Inferior parietal cortex (tissue), 1 donor: ENCODE data around the gene CLPTM1L.
"Not testable (repeated sequence)": the region's sequence is repeated elsewhere in the genome, so short reads cannot be mapped to it uniquely, and the experiment has no call there.

ENCODE experiments used
- DNase-seq: peaks from one replicate; pipeline ENCODE4 v3.0.0-alpha.2; 2016; ENCODE audit errors: extremely low spot score

Gene CLPTM1L

GRCh38 chr5:1312993-1313833, 31.7 kb downstream of the CLPTM1L start:
- DNase-seq: no peak

DNA sequence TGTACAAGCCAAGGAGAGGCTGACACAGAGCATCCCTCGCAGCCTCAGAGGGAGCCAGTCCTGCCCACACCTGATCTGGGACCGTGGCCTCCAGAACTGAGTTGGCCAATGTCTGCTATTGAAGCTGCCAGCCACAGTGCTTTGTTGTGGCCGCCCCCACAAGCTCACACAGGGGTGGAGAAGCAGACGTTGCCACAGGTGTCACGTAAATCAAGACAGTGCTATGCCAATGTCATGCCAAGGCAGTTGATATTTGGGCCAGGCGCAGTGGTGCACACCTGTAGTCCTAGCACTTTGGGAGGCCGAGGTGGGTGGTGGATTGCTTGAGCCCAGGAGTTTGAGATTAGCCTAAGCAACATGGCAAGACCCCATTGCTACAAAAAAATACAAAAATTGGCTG, 32.7 kb downstream of the CLPTM1L start:
- DNase-seq: no peak

DNA sequence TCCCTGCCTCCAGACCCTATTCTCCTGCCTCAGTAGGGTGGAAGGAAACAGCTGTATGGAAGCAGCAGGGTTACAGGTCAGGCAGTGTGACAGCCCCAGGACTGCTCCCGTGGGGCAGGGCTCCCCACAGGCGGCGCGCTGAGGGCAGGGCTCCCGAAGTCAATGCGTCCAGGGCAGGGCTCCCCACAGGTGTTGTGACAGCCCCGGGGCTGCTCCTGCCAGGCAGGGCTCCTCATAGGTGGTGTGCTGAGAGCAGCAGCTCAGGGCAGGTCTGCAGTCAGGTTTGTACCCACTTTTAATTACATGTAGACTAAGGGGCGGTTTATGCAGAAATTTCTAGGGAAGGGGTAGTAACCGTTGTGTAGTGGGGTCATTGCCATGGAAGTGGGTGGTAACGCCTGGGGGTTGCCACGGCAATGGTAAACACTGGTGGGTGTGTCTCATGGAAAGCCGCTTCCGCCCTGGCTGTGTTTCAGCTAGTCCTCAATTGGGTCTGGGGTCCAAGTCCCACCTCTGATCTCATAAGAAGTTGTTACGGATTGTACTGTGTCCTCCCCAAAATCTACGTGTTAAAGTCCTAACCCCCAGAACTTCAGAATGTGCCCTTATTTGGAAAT, 33.4 kb downstream of the CLPTM1L start:
- DNase-seq: no peak

- no peak for DNase-seq
Observed at GRCh38 chr5:1310118-1310517, 34.8 kb downstream of the CLPTM1L start.

GRCh38 chr5:1304033-1304432, 40.9 kb downstream of the CLPTM1L start:
- no peak for DNase-seq

DNA sequence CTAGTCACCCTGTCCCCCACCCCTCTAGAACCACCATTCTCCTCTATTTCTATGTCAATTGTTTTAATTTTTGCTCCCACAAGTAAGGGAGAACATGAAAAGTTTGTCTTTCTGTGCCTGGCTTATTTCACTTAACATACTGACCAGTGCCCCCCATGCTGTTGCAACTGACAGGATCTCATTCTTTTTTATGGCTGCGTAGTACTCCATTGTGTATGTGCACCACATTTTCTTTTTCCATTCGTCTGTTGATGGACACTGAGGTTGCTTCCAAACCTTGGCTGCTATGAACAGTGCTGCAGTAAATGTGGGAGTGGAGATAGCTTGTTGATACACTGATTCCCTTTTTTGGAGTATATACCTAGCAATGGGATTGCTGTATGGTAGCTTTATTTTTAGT, 42.6 kb downstream of the CLPTM1L start:
- no peak for DNase-seq

GRCh38 chr5:1300581-1301083, 44.3 kb downstream of the CLPTM1L start:
- no peak for DNase-seq

DNA sequence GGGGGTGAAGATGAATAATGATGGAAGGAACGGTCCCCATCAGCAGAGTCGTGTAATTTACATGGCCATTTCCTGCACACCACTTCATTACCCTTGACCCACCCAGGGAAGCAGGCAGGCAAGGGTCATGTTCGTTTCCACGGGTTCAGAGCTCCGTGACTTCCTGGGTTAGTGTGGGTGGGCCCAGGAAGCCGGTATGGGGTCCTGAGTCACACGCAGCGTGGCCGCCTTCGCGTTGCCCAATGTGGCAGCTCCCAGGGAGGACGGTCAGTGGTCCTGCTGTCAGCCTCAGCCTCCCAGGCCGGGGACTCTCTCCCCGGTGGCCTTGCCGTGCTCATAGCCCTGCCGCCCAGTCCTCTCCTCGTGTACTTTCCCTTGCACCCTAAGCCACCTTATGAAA, 44.9 kb downstream of the CLPTM1L start:
- no peak for DNase-seq

- no peak for DNase-seq
Observed at GRCh38 chr5:1299511-1299850, 45.4 kb downstream of the CLPTM1L start.

DNA sequence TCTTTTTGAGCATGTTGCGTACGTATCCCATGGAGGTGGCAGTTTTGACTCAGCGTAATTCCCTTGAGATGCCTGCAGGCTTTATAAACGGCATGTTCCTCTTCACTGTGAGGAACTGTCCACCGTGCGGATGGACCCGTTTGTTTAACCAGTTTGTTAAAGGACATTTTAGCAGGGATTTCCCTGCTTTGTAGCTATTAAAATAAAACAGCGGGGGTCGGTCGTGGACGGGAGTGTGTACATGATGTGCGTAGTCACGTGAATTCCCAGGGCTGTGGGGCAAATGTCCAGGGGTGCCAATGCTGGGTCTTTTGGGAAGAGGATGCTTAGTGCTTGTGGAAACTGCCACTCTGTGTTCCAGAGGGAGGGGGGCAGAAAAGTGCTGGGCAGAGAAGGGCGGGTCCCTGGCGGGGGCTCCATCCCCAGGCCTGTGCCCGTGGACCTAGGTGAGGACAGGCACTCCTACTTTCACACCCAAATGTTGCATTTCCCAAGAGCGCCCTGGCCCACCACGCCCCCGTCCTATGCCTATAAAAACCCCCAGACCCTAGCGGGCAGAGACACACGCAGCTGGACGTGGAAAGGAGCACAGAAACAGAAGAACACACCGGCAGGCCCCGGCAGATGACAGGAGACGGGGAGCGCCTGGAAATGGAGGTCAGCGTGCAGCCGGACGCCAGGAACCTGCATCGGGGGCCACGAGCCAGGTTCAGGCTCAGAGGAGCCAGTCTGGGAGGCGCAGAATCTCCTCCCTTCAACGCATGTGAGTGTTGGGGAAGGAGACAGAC, 46.0 kb downstream of the CLPTM1L start:
- DNase-seq: no peak

- DNase-seq: no peak
Observed at GRCh38 chr5:1298067-1298551, 46.8 kb downstream of the CLPTM1L start.

- DNase-seq: no peak
Observed at GRCh38 chr5:1297243-1297642, 47.7 kb downstream of the CLPTM1L start.

- no peak for DNase-seq
Observed at GRCh38 chr5:1295650-1296037, 49.3 kb downstream of the CLPTM1L start.

DNA sequence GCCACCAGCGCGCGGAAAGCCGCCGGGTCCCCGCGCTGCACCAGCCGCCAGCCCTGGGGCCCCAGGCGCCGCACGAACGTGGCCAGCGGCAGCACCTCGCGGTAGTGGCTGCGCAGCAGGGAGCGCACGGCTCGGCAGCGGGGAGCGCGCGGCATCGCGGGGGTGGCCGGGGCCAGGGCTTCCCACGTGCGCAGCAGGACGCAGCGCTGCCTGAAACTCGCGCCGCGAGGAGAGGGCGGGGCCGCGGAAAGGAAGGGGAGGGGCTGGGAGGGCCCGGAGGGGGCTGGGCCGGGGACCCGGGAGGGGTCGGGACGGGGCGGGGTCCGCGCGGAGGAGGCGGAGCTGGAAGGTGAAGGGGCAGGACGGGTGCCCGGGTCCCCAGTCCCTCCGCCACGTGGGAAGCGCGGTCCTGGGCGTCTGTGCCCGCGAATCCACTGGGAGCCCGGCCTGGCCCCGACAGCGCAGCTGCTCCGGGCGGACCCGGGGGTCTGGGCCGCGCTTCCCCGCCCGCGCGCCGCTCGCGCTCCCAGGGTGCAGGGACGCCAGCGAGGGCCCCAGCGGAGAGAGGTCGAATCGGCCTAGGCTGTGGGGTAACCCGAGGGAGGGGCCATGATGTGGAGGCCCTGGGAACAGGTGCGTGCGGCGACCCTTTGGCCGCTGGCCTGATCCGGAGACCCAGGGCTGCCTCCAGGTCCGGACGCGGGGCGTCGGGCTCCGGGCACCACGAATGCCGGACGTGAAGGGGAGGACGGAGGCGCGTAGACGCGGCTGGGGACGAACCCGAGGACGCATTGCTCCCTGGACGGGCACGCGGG, 49.9 kb downstream of the CLPTM1L start, which contains the start of gene TERT:
TSS of gene TERT (minus strand) at position 234 of the 815 bp plus-strand sequence. CDS start at position 155, 79 bp downstream.
- no peak for DNase-seq

DNA sequence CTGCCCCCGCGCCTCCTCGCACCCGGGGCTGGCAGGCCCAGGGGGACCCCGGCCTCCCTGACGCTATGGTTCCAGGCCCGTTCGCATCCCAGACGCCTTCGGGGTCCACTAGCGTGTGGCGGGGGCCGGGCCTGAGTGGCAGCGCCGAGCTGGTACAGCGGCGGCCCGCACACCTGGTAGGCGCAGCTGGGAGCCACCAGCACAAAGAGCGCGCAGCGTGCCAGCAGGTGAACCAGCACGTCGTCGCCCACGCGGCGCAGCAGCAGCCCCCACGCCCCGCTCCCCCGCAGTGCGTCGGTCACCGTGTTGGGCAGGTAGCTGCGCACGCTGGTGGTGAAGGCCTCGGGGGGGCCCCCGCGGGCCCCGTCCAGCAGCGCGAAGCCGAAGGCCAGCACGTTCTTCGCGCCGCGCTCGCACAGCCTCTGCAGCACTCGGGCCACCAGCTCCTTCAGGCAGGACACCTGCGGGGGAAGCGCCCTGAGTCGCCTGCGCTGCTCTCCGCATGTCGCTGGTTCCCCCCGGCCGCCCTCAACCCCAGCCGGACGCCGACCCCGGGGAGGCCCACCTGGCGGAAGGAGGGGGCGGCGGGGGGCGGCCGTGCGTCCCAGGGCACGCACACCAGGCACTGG, 50.6 kb downstream of the CLPTM1L start:
- no peak for DNase-seq

- no peak for DNase-seq
Observed at GRCh38 chr5:1293416-1294205, 51.3 kb downstream of the CLPTM1L start.

GRCh38 chr5:1292846-1293415, 52.0 kb downstream of the CLPTM1L start:
- no peak for DNase-seq

DNA sequence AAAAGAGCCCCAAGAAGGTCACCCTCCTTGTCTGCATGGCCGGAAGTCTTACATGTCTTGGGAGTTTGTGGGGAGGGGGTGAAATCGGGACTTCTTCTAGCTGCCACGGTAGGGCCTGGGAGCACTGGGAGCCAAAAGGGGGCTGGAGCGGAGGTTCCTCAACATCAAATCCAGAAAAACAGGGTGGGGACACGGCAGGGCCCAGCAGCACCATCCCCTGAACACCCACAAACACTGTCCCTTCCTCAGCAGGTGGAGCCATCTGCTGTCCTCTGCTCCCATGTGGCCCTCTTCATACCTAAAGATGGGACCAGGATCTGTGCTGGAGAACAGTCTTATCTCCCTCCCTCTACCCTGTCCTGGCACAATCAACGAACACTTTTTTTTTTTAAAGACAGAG, 52.8 kb downstream of the CLPTM1L start:
- no peak for DNase-seq

- no peak for DNase-seq
Observed at GRCh38 chr5:1291611-1292080, 53.3 kb downstream of the CLPTM1L start.

DNA sequence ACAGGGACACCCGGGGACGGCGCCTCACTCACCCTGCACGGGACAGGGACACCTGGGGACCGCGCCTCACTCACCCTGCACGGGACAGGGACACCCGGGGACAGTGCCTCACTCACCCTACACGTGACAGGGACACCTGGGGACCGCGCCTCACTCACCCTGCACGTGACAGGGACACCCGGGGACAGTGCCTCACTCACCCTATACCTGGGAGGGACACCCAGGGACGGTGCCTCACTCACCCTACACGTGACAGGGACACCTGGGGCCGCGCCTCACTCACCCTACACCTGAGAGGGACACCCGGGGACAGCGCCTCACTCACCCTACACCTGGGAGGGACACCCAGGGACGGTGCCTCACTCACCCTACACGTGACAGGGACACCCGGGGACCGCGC, 53.9 kb downstream of the CLPTM1L start:
- DNase-seq: not testable (repeated sequence)
